Measurements from ENCODE around the gene PRKAG3. TPM values are rescaled to one million over a fixed set of nuclear protein-coding genes. Genes with fewer than 3 reads are reported as not detected.

PRKAG3 gene
- total RNA-seq, 1 donor from 2014 or later, result not detected

DNA sequence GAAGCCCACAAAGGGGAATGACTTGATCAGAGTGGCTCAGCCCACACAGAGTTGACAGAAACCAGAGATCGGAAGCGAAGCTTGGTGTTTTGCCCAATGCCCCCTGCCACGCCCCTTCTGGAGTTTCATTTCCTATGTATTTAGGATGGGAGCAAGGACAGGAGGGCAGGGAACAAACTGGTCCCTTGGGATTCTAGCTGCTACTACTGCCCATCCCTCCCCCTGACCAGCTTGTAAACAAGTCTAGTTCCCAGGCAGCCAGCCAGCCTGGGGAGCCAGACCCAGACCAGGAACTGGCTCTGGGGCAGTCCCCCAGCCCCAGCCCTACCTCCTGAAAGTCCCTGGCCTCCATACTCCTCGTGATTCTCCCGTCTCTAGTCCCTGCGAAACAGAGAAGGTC lies 36.3 kb upstream of the PRKAG3 start:
- TF ChIP-seq, protein P1, sequence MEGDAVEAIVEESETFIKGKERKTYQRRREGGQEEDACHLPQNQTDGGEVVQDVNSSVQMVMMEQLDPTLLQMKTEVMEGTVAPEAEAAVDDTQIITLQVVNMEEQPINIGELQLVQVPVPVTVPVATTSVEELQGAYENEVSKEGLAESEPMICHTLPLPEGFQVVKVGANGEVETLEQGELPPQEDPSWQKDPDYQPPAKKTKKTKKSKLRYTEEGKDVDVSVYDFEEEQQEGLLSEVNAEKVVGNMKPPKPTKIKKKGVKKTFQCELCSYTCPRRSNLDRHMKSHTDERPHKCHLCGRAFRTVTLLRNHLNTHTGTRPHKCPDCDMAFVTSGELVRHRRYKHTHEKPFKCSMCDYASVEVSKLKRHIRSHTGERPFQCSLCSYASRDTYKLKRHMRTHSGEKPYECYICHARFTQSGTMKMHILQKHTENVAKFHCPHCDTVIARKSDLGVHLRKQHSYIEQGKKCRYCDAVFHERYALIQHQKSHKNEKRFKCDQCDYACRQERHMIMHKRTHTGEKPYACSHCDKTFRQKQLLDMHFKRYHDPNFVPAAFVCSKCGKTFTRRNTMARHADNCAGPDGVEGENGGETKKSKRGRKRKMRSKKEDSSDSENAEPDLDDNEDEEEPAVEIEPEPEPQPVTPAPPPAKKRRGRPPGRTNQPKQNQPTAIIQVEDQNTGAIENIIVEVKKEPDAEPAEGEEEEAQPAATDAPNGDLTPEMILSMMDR (conservative IDR thresholded peaks at IDR 0.05), result no peak
- Mint-ChIP-seq H3K9me3 (no peaks in the 10 kb centered on the region), H3K36me3 (ENCODE audit: low read depth) (no peaks in the 10 kb centered on the region), H3K4me3 (no peak overlapping the region), H3K27ac (ENCODE audit: unreplicated experiment) (no peak overlapping the region), H3K27me3 (ENCODE audit: low read depth) (peaks cover 87% of the 10 kb centered on the region), H3K4me1 (no peaks in the 10 kb centered on the region)
- DNase-seq (ENCODE audit: low read depth, low spot score), result no peak

DNA sequence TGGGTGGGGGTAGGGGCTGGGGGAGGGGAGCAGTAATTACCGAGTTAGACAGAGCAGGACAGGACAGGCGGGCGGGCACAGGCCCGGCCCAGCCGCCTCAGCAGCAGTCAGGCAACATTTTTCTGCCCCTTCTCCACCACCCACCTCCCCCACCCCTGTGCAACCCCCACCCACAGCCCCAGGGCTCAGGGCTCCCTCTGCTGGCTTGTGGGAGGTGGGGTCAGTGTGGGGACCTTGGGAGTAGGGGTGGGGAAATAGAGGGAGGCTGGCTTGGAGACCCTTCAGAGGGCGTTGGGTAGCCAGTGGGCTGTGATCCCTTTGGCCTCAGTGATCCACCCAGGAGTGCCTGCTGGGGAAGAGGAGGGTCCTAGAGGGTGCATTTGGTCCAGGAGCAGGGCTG lies 34.4 kb upstream of the PRKAG3 start:
- Mint-ChIP-seq H3K4me1 (peaks cover 3% of the 10 kb centered on the region), H3K4me3 (no peak overlapping the region), H3K36me3 (ENCODE audit: low read depth) (no peaks in the 10 kb centered on the region), H3K27ac (ENCODE audit: unreplicated experiment) (no peak overlapping the region), H3K9me3 (no peaks in the 10 kb centered on the region), H3K27me3 (ENCODE audit: low read depth) (peaks cover 88% of the 10 kb centered on the region)
- no peak for DNase-seq (ENCODE audit: low read depth, low spot score)
- TF ChIP-seq, protein P1 (conservative IDR thresholded peaks at IDR 0.05), result no peak

DNA sequence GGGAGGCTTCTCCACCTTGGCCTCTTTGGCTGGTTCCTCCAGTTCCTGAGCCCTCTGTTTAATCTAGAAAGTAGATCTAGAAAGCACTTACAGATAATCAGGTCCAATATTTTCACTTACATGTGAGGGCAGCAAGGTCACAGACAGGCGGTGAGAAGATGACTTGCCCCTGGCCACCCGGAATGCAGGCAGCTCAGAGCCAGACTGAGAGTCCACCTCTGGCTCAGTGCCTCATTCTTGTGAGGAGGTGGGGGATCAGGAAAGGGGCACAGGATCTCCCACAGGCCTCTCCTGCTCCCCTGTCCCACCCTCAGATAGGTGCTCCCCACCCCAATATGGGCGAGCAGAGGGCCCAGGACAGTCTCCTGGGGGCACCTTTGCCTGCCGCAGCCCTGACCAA lies 33.8 kb upstream of the PRKAG3 start:
- H3K4me3 Mint-ChIP-seq, result no peak overlapping the region
- no peaks in the 10 kb centered on the region for H3K9me3 Mint-ChIP-seq
- no peak for DNase-seq (ENCODE audit: low read depth, low spot score)
- peaks cover 88% of the 10 kb centered on the region for H3K27me3 Mint-ChIP-seq (ENCODE audit: low read depth)
- no peak overlapping the region for H3K27ac Mint-ChIP-seq (ENCODE audit: unreplicated experiment)
- peaks cover 6% of the 10 kb centered on the region for H3K4me1 Mint-ChIP-seq
- TF ChIP-seq, protein P1 (conservative IDR thresholded peaks at IDR 0.05), result no peak
- no peaks in the 10 kb centered on the region for H3K36me3 Mint-ChIP-seq (ENCODE audit: low read depth)

DNA sequence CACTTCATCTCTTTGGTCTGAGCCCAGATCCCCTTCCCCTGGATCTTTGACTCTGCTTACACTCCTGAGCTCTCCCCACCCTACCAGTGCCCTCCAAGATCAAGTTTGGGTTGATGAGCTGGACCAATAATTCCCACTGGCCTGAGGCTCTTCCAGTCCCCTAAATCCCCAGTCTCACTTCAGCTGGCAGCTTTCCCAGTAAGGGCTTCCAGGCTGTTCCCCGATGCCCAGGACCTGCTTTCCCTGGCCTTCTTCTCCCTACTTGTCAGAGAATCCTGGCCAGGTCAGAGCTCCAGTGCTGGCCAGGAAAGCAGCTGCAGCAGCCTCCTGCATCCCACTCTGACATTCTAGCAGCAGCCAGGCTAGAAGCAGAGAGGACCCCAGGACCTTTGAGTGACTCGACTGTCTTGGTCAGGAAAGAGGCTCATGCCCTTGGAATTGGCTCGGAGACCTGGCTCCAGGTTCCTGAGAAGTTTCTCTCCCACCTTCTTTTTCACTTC lies 31.5 kb upstream of the PRKAG3 start:
- no peak overlapping the region for H3K4me3 Mint-ChIP-seq
- H3K4me1 Mint-ChIP-seq, result peaks cover 10% of the 10 kb centered on the region
- H3K36me3 Mint-ChIP-seq (ENCODE audit: low read depth), result no peaks in the 10 kb centered on the region
- no peak overlapping the region for H3K27ac Mint-ChIP-seq (ENCODE audit: unreplicated experiment)
- H3K27me3 Mint-ChIP-seq (ENCODE audit: low read depth), result peaks cover 83% of the 10 kb centered on the region
- DNase-seq (ENCODE audit: low read depth, low spot score), result no peak
- no peaks in the 10 kb centered on the region for H3K9me3 Mint-ChIP-seq
- TF ChIP-seq, protein P1 (conservative IDR thresholded peaks at IDR 0.05), result no peak

DNA sequence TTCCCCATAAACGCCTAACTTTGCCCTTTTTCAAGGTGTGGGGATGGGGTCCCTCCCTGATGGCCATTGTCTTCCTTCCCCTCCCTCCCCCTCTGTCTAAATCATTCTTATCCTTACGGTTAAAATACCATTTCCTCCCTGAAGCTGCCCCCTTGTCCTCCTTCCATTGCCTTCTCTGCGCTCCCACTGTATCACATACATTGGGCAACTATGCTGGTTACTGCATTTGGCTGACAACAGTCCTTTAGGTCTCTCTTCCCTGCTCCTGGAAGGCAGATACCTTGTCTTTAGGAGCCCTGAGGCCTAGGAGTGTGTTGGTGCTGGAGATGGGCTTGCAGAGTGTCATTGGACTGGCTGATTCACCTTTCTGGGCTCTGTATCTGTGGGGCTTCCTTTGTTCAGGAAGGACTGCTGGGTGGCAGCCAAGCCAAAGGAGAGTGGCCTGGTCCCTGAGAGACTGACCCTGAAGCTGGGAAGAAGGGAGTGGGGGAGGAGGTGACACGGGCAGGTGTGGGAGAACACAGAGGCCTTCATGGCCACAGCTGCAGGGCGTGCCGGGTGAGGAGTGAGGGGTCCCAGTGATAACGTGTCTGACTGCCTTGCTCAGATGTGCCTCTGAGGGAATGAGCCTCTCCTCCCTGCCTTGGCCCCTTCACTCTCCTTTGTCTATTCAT lies 30.2 kb upstream of the PRKAG3 start:
- no peak for DNase-seq (ENCODE audit: low read depth, low spot score)
- Mint-ChIP-seq H3K9me3 (no peaks in the 10 kb centered on the region), H3K4me1 (peaks cover 10% of the 10 kb centered on the region), H3K27me3 (ENCODE audit: low read depth) (peaks cover 83% of the 10 kb centered on the region), H3K27ac (ENCODE audit: unreplicated experiment) (no peak overlapping the region), H3K4me3 (peak overlapping the region; percentile 29), H3K36me3 (ENCODE audit: low read depth) (no peaks in the 10 kb centered on the region)
- TF ChIP-seq, protein P1 (conservative IDR thresholded peaks at IDR 0.05), result no peak

Measured in neural crest cell (in vitro differentiated cells).